HFFc6 (cell line): ENCODE results near the gene ALG1L2. TPM values are rescaled to one million over a fixed set of nuclear protein-coding genes. Genes with fewer than 3 reads are reported as not detected.
"Not testable (repeated sequence)": the region's sequence is repeated elsewhere in the genome, so short reads cannot be mapped to it uniquely, and the experiment has no call there.

Source experiments
- DNase-seq: peaks from one replicate; pipeline ENCODE4 v3.0.0-alpha.2; 2018
- H3K27ac Mint-ChIP-seq: 2 replicates; pipeline ENCODE4 v1.8.0; 2020; ENCODE audit warnings: mild to moderate bottlenecking, mixed read lengths
- H3K27me3 Mint-ChIP-seq: 2 replicates; pipeline ENCODE4 v1.8.0; 2021; ENCODE audit warnings: mild to moderate bottlenecking, moderate library complexity, mixed read lengths; ENCODE audit not compliant: insufficient read depth
- H3K36me3 Mint-ChIP-seq: 2 replicates; pipeline ENCODE4 v1.8.0; 2021; ENCODE audit warnings: low read depth, mixed read lengths
- H3K4me1 Mint-ChIP-seq: 2 replicates; pipeline ENCODE4 v1.8.0; 2020; ENCODE audit warnings: low read depth, mixed read lengths
- H3K4me3 Mint-ChIP-seq: 2 replicates; pipeline ENCODE4 v1.8.0; 2020; ENCODE audit warnings: mild to moderate bottlenecking, moderate library complexity, mixed read lengths
- H3K9me3 Mint-ChIP-seq: 2 replicates; pipeline ENCODE4 v1.8.0; 2020; ENCODE audit warnings: mild to moderate bottlenecking, mixed read lengths
- total RNA-seq, 6 experiments: library from RNA; stranded (reverse); fragmentation: NEBNext Ultra II Directional; extraction: Animal tissue kit (Norgen Biotek cat#: 25700); gene quantifications; 2 replicates in 1 of 6; 3 replicates in 5 of 6; pipeline ENCODE4 v1.2.3, GENCODE V29; 2021
- TF ChIP-seq, protein P1 (sequence below): fragments of 200-600 bp; sonication (generic); IDR thresholded peaks from 2 replicates; pipeline ENCODE4 v1.5.0; 2021; ENCODE audit warnings: antibody characterized with exemption, mild to moderate bottlenecking

Gene ALG1L2
- total RNA-seq, 6 experiments from 2014 or later, result 0.32 to 0.85 (median 0.46) TPM; not detected in 2

DNA sequence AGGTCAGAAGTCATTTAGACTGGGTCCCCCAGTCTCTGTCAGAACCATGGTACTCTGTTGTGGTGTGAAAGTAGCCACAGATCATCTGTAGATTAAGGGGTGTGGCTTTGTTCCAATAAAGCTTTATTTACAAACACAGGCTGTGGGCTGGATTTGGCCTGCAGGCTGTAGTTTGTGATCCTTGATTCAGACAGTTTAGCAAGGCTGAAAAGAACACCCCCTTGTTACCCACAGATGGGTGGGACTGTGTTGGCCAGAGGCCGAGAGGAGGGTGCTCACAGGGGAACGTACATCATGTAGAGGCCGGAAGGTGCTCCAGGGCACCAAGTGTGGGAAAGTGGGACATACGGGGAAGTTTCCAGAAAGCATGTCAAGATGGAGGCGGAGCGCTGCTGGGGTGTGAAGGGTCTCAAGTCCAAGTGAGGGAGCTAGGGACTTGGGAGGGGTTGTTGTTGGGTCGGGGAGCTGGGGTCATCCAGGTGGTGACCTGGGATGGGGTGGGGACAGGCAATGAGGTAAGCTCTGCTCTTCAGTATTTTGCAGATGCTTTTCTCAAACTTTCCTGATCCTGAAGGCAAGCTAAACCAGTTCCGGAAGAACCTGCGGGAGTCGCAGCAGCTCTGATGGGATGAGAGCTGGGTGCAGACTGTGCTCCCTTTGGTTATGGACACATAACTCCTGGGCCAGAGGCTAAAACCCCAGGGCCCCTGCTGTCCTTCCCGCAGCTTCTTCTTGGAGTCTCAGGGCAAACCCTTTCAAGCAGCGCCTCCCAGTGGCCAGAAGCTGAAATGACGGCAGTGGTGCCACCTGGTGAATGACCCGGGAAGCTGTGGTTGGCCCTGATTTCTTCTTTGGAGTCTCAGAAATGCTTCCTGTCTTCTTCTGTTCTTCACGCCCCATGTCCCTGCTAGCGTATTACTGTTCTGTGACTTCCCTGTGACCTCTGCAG is 16.3 kb downstream of the ALG1L2 start:
- H3K27me3 Mint-ChIP-seq, H3K36me3 Mint-ChIP-seq, H3K9me3 Mint-ChIP-seq: not testable (repeated sequence)
- Mint-ChIP-seq H3K4me1 (peaks cover 20% of the 10 kb centered on the region), H3K4me3 (peak overlapping the region; percentile 17; the same call in 1 of the 2 replicates), H3K27ac (peak overlapping the region; percentile 25; the same call in 1 of the 2 replicates)
- TF ChIP-seq, protein P1, sequence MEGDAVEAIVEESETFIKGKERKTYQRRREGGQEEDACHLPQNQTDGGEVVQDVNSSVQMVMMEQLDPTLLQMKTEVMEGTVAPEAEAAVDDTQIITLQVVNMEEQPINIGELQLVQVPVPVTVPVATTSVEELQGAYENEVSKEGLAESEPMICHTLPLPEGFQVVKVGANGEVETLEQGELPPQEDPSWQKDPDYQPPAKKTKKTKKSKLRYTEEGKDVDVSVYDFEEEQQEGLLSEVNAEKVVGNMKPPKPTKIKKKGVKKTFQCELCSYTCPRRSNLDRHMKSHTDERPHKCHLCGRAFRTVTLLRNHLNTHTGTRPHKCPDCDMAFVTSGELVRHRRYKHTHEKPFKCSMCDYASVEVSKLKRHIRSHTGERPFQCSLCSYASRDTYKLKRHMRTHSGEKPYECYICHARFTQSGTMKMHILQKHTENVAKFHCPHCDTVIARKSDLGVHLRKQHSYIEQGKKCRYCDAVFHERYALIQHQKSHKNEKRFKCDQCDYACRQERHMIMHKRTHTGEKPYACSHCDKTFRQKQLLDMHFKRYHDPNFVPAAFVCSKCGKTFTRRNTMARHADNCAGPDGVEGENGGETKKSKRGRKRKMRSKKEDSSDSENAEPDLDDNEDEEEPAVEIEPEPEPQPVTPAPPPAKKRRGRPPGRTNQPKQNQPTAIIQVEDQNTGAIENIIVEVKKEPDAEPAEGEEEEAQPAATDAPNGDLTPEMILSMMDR, result peak; percentile 86
- peak; percentile 52 for DNase-seq

- H3K36me3 Mint-ChIP-seq, H3K27me3 Mint-ChIP-seq, H3K9me3 Mint-ChIP-seq: not testable (repeated sequence)
- peak overlapping the region; percentile 25 for H3K27ac Mint-ChIP-seq
- peak overlapping the region; percentile 17; the same call in 1 of the 2 replicates for H3K4me3 Mint-ChIP-seq
- peaks cover 21% of the 10 kb centered on the region for H3K4me1 Mint-ChIP-seq
- DNase-seq, result peak; percentile 61
Measured at GRCh38 chr3:130098639-130099385, 17.2 kb downstream of the ALG1L2 start.

DNA sequence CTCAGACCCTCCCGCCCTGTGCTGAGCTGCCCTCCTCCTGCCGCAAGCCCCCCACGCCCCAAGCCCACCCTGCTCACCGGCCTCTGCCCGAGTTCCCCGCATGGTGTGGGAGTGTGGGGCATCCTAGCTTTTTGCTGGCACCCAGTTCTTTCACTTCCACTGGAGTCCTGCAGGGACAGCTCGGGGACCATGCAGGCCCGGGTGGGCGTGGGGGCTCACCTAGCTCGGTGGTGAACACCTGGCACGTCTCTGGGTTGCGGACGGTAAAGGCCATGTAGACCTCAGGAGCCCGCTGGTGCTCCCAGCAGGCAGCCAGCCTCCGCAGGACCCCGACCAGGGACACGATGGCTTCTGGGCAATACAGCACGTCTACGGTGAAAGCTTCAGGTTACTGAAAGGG is 20.9 kb downstream of the ALG1L2 start:
- not testable (repeated sequence) for H3K9me3 Mint-ChIP-seq, H3K4me3 Mint-ChIP-seq

GRCh38 chr3:130104191-130104590 is 22.6 kb downstream of the ALG1L2 start:
- DNase-seq, result peak; percentile 84
- H3K4me3 Mint-ChIP-seq, H3K9me3 Mint-ChIP-seq, H3K27me3 Mint-ChIP-seq: not testable (repeated sequence)
- peaks cover 22% of the 10 kb centered on the region for H3K4me1 Mint-ChIP-seq
- H3K27ac Mint-ChIP-seq, result peak overlapping the region; percentile 70
- H3K36me3 Mint-ChIP-seq, result peaks cover 11% of the 10 kb centered on the region

More for the DNA sequence above, 20.9 kb downstream of the ALG1L2 start:
- H3K36me3 Mint-ChIP-seq, result peaks cover 11% of the 10 kb centered on the region
- peaks cover 38% of the 10 kb centered on the region for H3K4me1 Mint-ChIP-seq
- not testable (repeated sequence) for H3K27ac Mint-ChIP-seq, H3K27me3 Mint-ChIP-seq, DNase-seq

GRCh38 chr3:130107333-130107995 is 25.8 kb downstream of the ALG1L2 start:
- H3K4me3 Mint-ChIP-seq, H3K27ac Mint-ChIP-seq, H3K27me3 Mint-ChIP-seq, H3K9me3 Mint-ChIP-seq, DNase-seq: not testable (repeated sequence)
- H3K36me3 Mint-ChIP-seq, result peaks cover 17% of the 10 kb centered on the region
- H3K4me1 Mint-ChIP-seq, result peaks cover 30% of the 10 kb centered on the region

- not testable (repeated sequence) for DNase-seq, H3K27ac Mint-ChIP-seq, H3K27me3 Mint-ChIP-seq, H3K4me3 Mint-ChIP-seq, H3K9me3 Mint-ChIP-seq
- H3K36me3 Mint-ChIP-seq, result peaks cover 12% of the 10 kb centered on the region
- H3K4me1 Mint-ChIP-seq, result peaks cover 37% of the 10 kb centered on the region
Measured at GRCh38 chr3:130108836-130109585, 27.4 kb downstream of the ALG1L2 start.

GRCh38 chr3:130110386-130111169 is 28.9 kb downstream of the ALG1L2 start:
- Mint-ChIP-seq H3K4me3 (peak overlapping the region; percentile 95), H3K36me3 (peaks cover 19% of the 10 kb centered on the region), H3K4me1 (peaks cover 41% of the 10 kb centered on the region), H3K27ac (peak overlapping the region; percentile 98)
- H3K9me3 Mint-ChIP-seq, H3K27me3 Mint-ChIP-seq: not testable (repeated sequence)
- DNase-seq, result peak; percentile 88
